GM23338 (cell line): Measurements from ENCODE around the gene MYO3B. TPM values are rescaled to one million over a fixed set of nuclear protein-coding genes. Genes with fewer than 3 reads are reported as not detected.

Experiments used
- ATAC-seq: fragments of 200-7000 bp; cut with Tn5 transposase; 3 replicates; pipeline ENCODE4 v1.9.1; 2020
- DNase-seq: peaks from one replicate; pipeline ENCODE4 v3.0.0-alpha.2; 2015; ENCODE audit warnings: low spot score
- H2AFZ ChIP-seq: fragments of 200-600 bp; sonication (generic); 2 replicates; pipeline ENCODE4 v1.8.0; 2016; ENCODE audit warnings: antibody characterized with exemption, mild to moderate bottlenecking, moderate library complexity
- H3F3A ChIP-seq: fragments of 200-600 bp; sonication (generic); replicated peaks from 2 replicates; pipeline ENCODE4 v1.8.0; 2017; ENCODE audit warnings: antibody characterized with exemption, mixed run types, low read depth
- H3K27ac ChIP-seq: fragments of 200-600 bp; sonication (generic); 2 replicates; pipeline ENCODE4 v1.6.1; 2016; ENCODE audit warnings: low read depth
- H3K27me3 ChIP-seq: fragments of 200-600 bp; sonication (generic); 2 replicates; pipeline ENCODE4 v1.8.0; 2016; ENCODE audit warnings: mild to moderate bottlenecking, mixed run types, moderate library complexity; ENCODE audit not compliant: insufficient read depth
- H3K36me3 ChIP-seq: fragments of 200-600 bp; sonication (generic); 2 replicates; pipeline ENCODE4 v1.8.0; 2016; ENCODE audit warnings: mild to moderate bottlenecking; ENCODE audit not compliant: insufficient read depth
- H3K4me1 ChIP-seq: fragments of 200-600 bp; sonication (generic); 2 replicates; pipeline ENCODE4 v1.8.0; 2016; ENCODE audit warnings: mild to moderate bottlenecking, moderate library complexity; ENCODE audit not compliant: insufficient read depth
- H3K4me2 ChIP-seq: fragments of 200-600 bp; sonication (generic); 2 replicates; pipeline ENCODE4 v1.7.1; 2017; ENCODE audit warnings: mixed run types
- H3K4me3 ChIP-seq: fragments of 200-600 bp; sonication (generic); 2 replicates; pipeline ENCODE4 v1.6.1; 2016; ENCODE audit warnings: mixed run types
- H3K79me2 ChIP-seq: fragments of 200-600 bp; sonication (generic); replicated peaks from 2 replicates; pipeline ENCODE4 v1.8.0; 2017; ENCODE audit warnings: mild to moderate bottlenecking; ENCODE audit not compliant: insufficient read depth
- H3K9me2 ChIP-seq: fragments of 200-600 bp; sonication (generic); 2 replicates; pipeline ENCODE4 v1.8.0; 2017; ENCODE audit not compliant: insufficient read depth
- H4K20me1 ChIP-seq: fragments of 200-600 bp; sonication (generic); replicated peaks from 2 replicates; pipeline ENCODE4 v1.8.0; 2017; ENCODE audit warnings: mild to moderate bottlenecking; ENCODE audit not compliant: insufficient read depth
- H3K27ac Mint-ChIP-seq: 2 replicates; pipeline ENCODE4 v1.8.0; 2020; ENCODE audit warnings: inconsistent platforms, mild to moderate bottlenecking, moderate library complexity, mixed read lengths
- H3K27me3 Mint-ChIP-seq: 3 replicates; pipeline ENCODE4 v1.8.0; 2022; ENCODE audit warnings: low read depth, mild to moderate bottlenecking, moderate library complexity, mixed read lengths, inconsistent platforms; ENCODE audit not compliant: insufficient read depth, poor library complexity
- H3K36me3 Mint-ChIP-seq: 3 replicates; pipeline ENCODE4 v1.8.0; 2021; ENCODE audit warnings: low read depth, mild to moderate bottlenecking, inconsistent platforms, moderate library complexity, mixed read lengths
- H3K4me1 Mint-ChIP-seq: 3 replicates; pipeline ENCODE4 v1.8.0; 2020; ENCODE audit warnings: mild to moderate bottlenecking, inconsistent platforms, mixed read lengths
- H3K4me3 Mint-ChIP-seq: 3 replicates; pipeline ENCODE4 v1.8.0; 2021; ENCODE audit warnings: moderate library complexity, mild to moderate bottlenecking, inconsistent platforms, mixed read lengths
- H3K9me3 Mint-ChIP-seq: 3 replicates; pipeline ENCODE4 v1.8.0; 2020; ENCODE audit warnings: moderate library complexity, mild to moderate bottlenecking, inconsistent platforms, mixed read lengths
- CREB1 ChIP-seq: fragments of 250-450 bp; sonication (Bioruptor Pico); IDR thresholded peaks from 2 replicates; pipeline ENCODE4 v1.5.0; 2020; ENCODE audit warnings: low read depth, mild to moderate bottlenecking, moderate library complexity
- CTCF ChIP-seq, 2 experiments: fragments of 200-600 bp in 1 of 2; sonication (generic) in 1 of 2; conservative IDR thresholded peaks; 2 replicates each; pipeline versions ENCODE4 v1.5.1 to v1.6.1; 2016 to 2017; ENCODE audit warnings: antibody characterized with exemption in 2 of 2, low read depth in 2 of 2, mild to moderate bottlenecking in 2 of 2, moderate library complexity in 1 of 2
- ETS1 ChIP-seq: IDR thresholded peaks from 2 replicates; pipeline ENCODE4 v1.6.1; 2016; ENCODE audit warnings: antibody characterized with exemption
- EZH2 ChIP-seq: fragments of 200-600 bp; sonication (generic); IDR thresholded peaks from one replicate; pipeline ENCODE4 v1.8.0; 2017; ENCODE audit warnings: antibody characterized with exemption, mild to moderate bottlenecking, low read depth; ENCODE audit not compliant: unreplicated experiment
- EZH2phosphoT487 ChIP-seq: fragments of 200-600 bp; sonication (generic); IDR thresholded peaks from one replicate; pipeline ENCODE4 v1.8.1; 2018; ENCODE audit warnings: antibody characterized with exemption; ENCODE audit not compliant: unreplicated experiment
- JUNB ChIP-seq: IDR thresholded peaks from one replicate; pipeline ENCODE4 v1.6.1; 2016; ENCODE audit warnings: antibody characterized with exemption; ENCODE audit not compliant: unreplicated experiment
- NANOG ChIP-seq: IDR thresholded peaks from 2 replicates; pipeline ENCODE4 v1.6.1; 2016; ENCODE audit warnings: antibody characterized with exemption, borderline replicate concordance
- POLR2AphosphoS5 ChIP-seq: IDR thresholded peaks from 2 replicates; pipeline ENCODE4 v1.6.1; 2016; ENCODE audit warnings: antibody characterized with exemption, low read depth
- REST ChIP-seq: IDR thresholded peaks from one replicate; pipeline ENCODE4 v1.6.1; 2018; ENCODE audit warnings: antibody characterized with exemption; ENCODE audit not compliant: unreplicated experiment
- STAT1 ChIP-seq: IDR thresholded peaks from one replicate; pipeline ENCODE4 v1.6.1; 2016; ENCODE audit warnings: antibody characterized with exemption; ENCODE audit not compliant: unreplicated experiment
- ZNF114 ChIP-seq: fragments of 250-450 bp; sonication (Bioruptor Pico); IDR thresholded peaks from 2 replicates; pipeline ENCODE4 v1.5.0; 2020; ENCODE audit warnings: mild to moderate bottlenecking, moderate library complexity
- ZNF331 ChIP-seq: fragments of 250-450 bp; sonication (Bioruptor Pico); IDR thresholded peaks from 2 replicates; pipeline ENCODE4 v1.5.0; 2020; ENCODE audit warnings: low read depth, mild to moderate bottlenecking, moderate library complexity
- ZNF462 ChIP-seq: fragments of 250-450 bp; sonication (Bioruptor Pico); IDR thresholded peaks from 2 replicates; pipeline ENCODE4 v1.5.0; 2020; ENCODE audit warnings: mild to moderate bottlenecking, moderate library complexity
- polyA plus RNA-seq: library from polyadenylated mRNA; unstranded; fragments of >200 nt; fragmentation: Nextera tagmentation; extraction: Ambion mirVana; gene quantifications from 2 replicates; pipeline ENCODE4 v1.2.1, GENCODE V29; 2016
- total RNA-seq: library from RNA; depleted of rRNA; stranded (reverse); fragments of >200 nt; shearing (Covaris generic); gene quantifications from 2 replicates; pipeline ENCODE4 v1.2.3, GENCODE V29; 2014

The MYO3B gene
- total and polyA plus RNA-seq, 2 experiments from 2014 or later = 0.42 TPM; not detected in 1

GRCh38 chr2:170204298-170204951, 26.5 kb downstream of the MYO3B start:
- H3K4me1 ChIP-seq = no peaks in the 10 kb centered on the region
- H3K27ac Mint-ChIP-seq = no peak overlapping the region
- H3K27me3 ChIP-seq = no peaks in the 10 kb centered on the region
- H3K4me3 Mint-ChIP-seq = no peak overlapping the region
- H3K4me3 ChIP-seq = no peak overlapping the region
- H4K20me1 ChIP-seq = no peaks in the 10 kb centered on the region
- no peaks in the 10 kb centered on the region for H3F3A ChIP-seq
- no peak overlapping the region for H3K4me2 ChIP-seq
- peaks cover 28% of the 10 kb centered on the region for H3K9me3 Mint-ChIP-seq
- DNase-seq = no peak
- H3K36me3 ChIP-seq = peaks cover 4% of the 10 kb centered on the region; the same call in 1 of the 2 replicates
- H3K27ac ChIP-seq = no peak overlapping the region
- no peaks in the 10 kb centered on the region; the same call in 2 of the 3 replicates for H3K4me1 Mint-ChIP-seq
- H3K9me2 ChIP-seq = 0 out of 2 replicates have a peak, but pooled peaks cover 5% of the 10 kb centered on the region
- no peak for ATAC-seq
- peaks cover 1% of the 10 kb centered on the region for H3K27me3 Mint-ChIP-seq
- H3K79me2 ChIP-seq = no peaks in the 10 kb centered on the region
- peaks cover 26% of the 10 kb centered on the region for H3K36me3 Mint-ChIP-seq
- H2AFZ ChIP-seq = peak overlapping the region; percentile 3; the same call in 1 of the 2 replicates
- TF ChIP-seq NANOG (no peak), POLR2AphosphoS5 (no peak), CREB1 (CRISPR knock-in tag) (no peak), ZNF114 (no peak), EZH2 (no peak), REST (no peak), ZNF331 (no peak), ZNF462 (CRISPR knock-in tag) (no peak), STAT1 (no peak), EZH2phosphoT487 (no peak), JUNB (no peak), CTCF (conservative IDR thresholded peaks at IDR 0.05; ENCODE audit: low read depth in 2 of 2) (no peak), ETS1 (no peak)
